ENCODE data around the gene RAD51. TPM values are rescaled to one million over a fixed set of nuclear protein-coding genes. Genes with fewer than 3 reads are reported as not detected.
A peak's percentile ranks its signal among the peaks of the same experiment; 100 is the strongest.

The RAD51 gene
- total and polyA plus RNA-seq, 2 experiments from 2014 or later: 4.9 to 5.0 TPM

DNA sequence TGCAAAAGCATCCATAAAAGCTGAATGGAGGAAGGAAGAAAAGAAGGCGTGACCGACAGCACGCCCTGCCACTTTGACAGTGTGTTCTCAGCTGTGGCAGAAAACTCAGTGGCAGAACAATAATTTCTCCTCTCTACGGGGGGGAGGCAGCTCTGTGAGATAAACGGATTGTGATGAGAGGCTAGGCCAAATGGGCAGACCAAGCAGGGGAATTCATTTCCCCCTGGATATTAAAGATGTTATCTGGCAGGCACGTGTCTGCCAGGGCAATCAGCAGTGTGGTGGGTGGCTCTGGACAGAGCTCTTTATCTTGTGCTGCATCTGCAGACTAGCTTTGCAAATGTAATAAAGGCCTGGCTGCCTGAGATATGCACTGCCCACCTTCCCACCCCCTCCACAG is 62.0 kb downstream of the RAD51 start:
- H3K36me3 ChIP-seq (replicated peaks; ENCODE audit: insufficient read depth, low read depth): no peaks in the 10 kb centered on the region
- no peaks in the 10 kb centered on the region for H4K20me1 ChIP-seq (ENCODE audit: insufficient read depth, poor library complexity, severe bottlenecking)
- no peak for DNase-seq (ENCODE audit: low spot score)
- no peak overlapping the region for H3K4me3 ChIP-seq
- no peak overlapping the region for H3K27ac ChIP-seq
- peaks cover 26% of the 10 kb centered on the region for H3K79me2 ChIP-seq
- no peaks in the 10 kb centered on the region for H3K9me2 ChIP-seq (replicated peaks; ENCODE audit: insufficient read depth)
- 50% methylated on average over 6 of the region's 6 CpGs for WGBS (ENCODE audit: low lambda C conversion rate, missing lambda C conversion rate)
- peaks cover 15% of the 10 kb centered on the region for H3K4me1 ChIP-seq (ENCODE audit: insufficient read depth)
- H3K9me3 ChIP-seq (ENCODE audit: low read depth): no peaks in the 10 kb centered on the region
- H2AFZ ChIP-seq: no peak overlapping the region
- no peaks in the 10 kb centered on the region for H3K27me3 ChIP-seq
- TF ChIP-seq EZH2phosphoT487 (IDR thresholded peaks at IDR 0.05; ENCODE audit: low read depth, severe bottlenecking, unreplicated experiment) (no peak), EZH2 (IDR thresholded peaks at IDR 0.05; ENCODE audit: borderline replicate concordance) (no peak)
- TF ChIP-seq, protein P1, sequence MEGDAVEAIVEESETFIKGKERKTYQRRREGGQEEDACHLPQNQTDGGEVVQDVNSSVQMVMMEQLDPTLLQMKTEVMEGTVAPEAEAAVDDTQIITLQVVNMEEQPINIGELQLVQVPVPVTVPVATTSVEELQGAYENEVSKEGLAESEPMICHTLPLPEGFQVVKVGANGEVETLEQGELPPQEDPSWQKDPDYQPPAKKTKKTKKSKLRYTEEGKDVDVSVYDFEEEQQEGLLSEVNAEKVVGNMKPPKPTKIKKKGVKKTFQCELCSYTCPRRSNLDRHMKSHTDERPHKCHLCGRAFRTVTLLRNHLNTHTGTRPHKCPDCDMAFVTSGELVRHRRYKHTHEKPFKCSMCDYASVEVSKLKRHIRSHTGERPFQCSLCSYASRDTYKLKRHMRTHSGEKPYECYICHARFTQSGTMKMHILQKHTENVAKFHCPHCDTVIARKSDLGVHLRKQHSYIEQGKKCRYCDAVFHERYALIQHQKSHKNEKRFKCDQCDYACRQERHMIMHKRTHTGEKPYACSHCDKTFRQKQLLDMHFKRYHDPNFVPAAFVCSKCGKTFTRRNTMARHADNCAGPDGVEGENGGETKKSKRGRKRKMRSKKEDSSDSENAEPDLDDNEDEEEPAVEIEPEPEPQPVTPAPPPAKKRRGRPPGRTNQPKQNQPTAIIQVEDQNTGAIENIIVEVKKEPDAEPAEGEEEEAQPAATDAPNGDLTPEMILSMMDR (IDR thresholded peaks at IDR 0.05; ENCODE audit: poor library complexity): no peak
- no peak overlapping the region for H3K4me2 ChIP-seq

DNA sequence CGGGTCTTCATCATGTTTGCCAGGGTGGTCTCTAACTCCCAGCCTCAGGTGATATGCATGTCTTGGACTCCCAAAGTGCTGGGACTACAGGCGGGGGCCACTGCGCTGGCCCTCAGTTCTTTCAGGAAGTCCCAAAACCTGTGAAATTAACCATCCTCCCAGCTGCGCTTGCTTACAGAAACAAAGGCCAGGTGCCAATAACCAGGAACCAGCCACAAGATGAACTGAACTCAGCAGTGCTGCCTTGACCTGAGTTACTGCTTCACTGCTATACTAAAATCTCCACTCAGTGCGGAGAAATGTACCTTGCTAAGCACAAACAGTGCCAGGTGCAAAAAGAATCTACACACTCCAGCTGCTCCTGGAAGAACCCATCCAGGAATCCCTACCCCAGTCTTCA is 65.0 kb downstream of the RAD51 start:
- no peak overlapping the region for H3K4me3 ChIP-seq

DNA sequence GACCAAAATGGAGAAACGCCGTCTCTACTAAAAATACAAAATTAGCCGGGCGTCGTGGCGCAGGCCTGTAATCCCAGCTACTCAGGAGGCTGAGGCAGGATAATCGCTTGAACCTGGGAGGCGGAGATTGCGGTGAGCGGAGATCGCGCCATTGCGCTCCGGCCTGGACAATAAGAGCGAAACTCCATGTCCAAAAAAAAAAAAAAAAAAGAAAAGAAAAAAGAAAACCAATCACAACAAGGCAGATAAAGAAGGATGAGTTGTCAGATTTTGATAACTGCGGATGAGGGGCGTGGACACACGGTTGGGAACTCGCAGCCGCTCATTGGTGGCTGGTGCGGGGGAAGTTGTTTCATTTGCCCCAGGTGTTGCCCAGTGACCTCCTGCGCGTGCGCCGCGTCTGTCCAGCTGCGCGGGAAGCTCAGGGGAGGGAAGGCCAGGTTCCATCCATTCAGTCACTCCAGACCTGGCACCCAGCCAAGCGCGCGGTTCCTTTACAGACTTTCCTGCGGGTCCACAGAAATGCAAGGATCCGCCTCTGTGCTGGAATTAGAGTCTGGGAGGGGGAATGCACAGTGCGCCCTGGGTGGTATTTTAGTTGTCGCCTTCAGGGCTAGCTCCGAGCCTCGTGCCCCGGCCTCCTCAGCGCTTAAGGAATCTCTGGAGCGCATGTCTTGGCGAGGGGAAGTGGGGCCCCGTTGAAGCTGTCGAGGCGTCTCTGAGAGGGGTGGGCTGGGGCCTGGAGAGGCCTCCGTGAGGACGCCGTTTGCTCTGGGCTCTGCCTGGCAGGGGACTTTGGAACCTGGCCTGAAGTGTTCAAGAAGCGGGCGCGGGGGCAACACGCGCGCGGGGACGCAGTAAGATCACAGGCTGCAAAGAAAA is 68.2 kb downstream of the RAD51 start:
- Histone ChIP-seq H2AFZ (peak overlapping the region; percentile 84), H3K27me3 (no peaks in the 10 kb centered on the region), H3K4me2 (peak overlapping the region; percentile 93), H3K4me3 (peak overlapping the region; percentile 37), H3K79me2 (no peaks in the 10 kb centered on the region), H3K9me2 (replicated peaks; ENCODE audit: insufficient read depth) (no peaks in the 10 kb centered on the region), H3K4me1 (ENCODE audit: insufficient read depth) (peaks cover 24% of the 10 kb centered on the region), H3K36me3 (replicated peaks; ENCODE audit: insufficient read depth, low read depth) (no peaks in the 10 kb centered on the region), H4K20me1 (ENCODE audit: insufficient read depth, poor library complexity, severe bottlenecking) (no peaks in the 10 kb centered on the region), H3K27ac (peak overlapping the region; percentile 97), H3K9me3 (ENCODE audit: low read depth) (no peaks in the 10 kb centered on the region)
- TF ChIP-seq, protein P1 (IDR thresholded peaks at IDR 0.05; ENCODE audit: poor library complexity): no peak
- TF ChIP-seq EZH2 (IDR thresholded peaks at IDR 0.05; ENCODE audit: borderline replicate concordance): no peak
- TF ChIP-seq EZH2phosphoT487 (IDR thresholded peaks at IDR 0.05; ENCODE audit: low read depth, severe bottlenecking, unreplicated experiment): no peak
- 49% methylated on average over 52 of the region's 55 CpGs for WGBS (ENCODE audit: low lambda C conversion rate, missing lambda C conversion rate)
- peak; percentile 74 for DNase-seq (ENCODE audit: low spot score)

More for the DNA sequence above, 65.0 kb downstream of the RAD51 start:
- H3K27ac ChIP-seq: no peak overlapping the region
- H3K4me2 ChIP-seq: no peak overlapping the region
- DNase-seq (ENCODE audit: low spot score): no peak
- peaks cover 21% of the 10 kb centered on the region for H3K4me1 ChIP-seq (ENCODE audit: insufficient read depth)
- TF ChIP-seq EZH2 (IDR thresholded peaks at IDR 0.05; ENCODE audit: borderline replicate concordance): no peak
- TF ChIP-seq, protein P1 (IDR thresholded peaks at IDR 0.05; ENCODE audit: poor library complexity): no peak
- TF ChIP-seq EZH2phosphoT487 (IDR thresholded peaks at IDR 0.05; ENCODE audit: low read depth, severe bottlenecking, unreplicated experiment): no peak
- no peaks in the 10 kb centered on the region for H3K27me3 ChIP-seq
- H3K9me2 ChIP-seq (replicated peaks; ENCODE audit: insufficient read depth): no peaks in the 10 kb centered on the region
- no peaks in the 10 kb centered on the region for H3K36me3 ChIP-seq (replicated peaks; ENCODE audit: insufficient read depth, low read depth)
- 99% methylated on average over 5 of the region's 5 CpGs for WGBS (ENCODE audit: low lambda C conversion rate, missing lambda C conversion rate)
- H2AFZ ChIP-seq: no peak overlapping the region
- H4K20me1 ChIP-seq (ENCODE audit: insufficient read depth, poor library complexity, severe bottlenecking): no peaks in the 10 kb centered on the region
- H3K79me2 ChIP-seq: no peaks in the 10 kb centered on the region
- H3K9me3 ChIP-seq (ENCODE audit: low read depth): no peaks in the 10 kb centered on the region
